ENCODE data around the gene DENND2C. TPM values are rescaled to one million over a fixed set of nuclear protein-coding genes. Genes with fewer than 3 reads are reported as not detected.
A peak's percentile ranks its signal among the peaks of the same experiment; 100 is the strongest.

DENND2C gene
- total RNA-seq, 1 experiment from 2014 or later, result 3.6 TPM

- Mint-ChIP-seq H3K36me3 (ENCODE audit: insufficient read depth in 1 of 3, low read depth in 3 of 3) (no peaks in the 10 kb centered on the region), H3K27me3 (ENCODE audit: low read depth) (peaks cover 24% of the 10 kb centered on the region), H3K9me3 (no peaks in the 10 kb centered on the region; a peak in 1 of 5 replicates), H3K4me3 (peak overlapping the region; percentile 82 to 93), H3K4me1 (peaks cover 9% of the 10 kb centered on the region in 2 experiments), H3K27ac (peak overlapping the region in 2 of 3 experiments; percentile 80 to 93; a peak in 4 of 7 replicates)
- Histone ChIP-seq H2AFZ (ENCODE audit: low read length) (peak overlapping the region; percentile 17), H3K4ac (ENCODE audit: low read depth, low read length) (no peak overlapping the region), H2AK5ac (ENCODE audit: insufficient read length, low read length) (no peak overlapping the region), H3K56ac (ENCODE audit: insufficient read length, low read depth, low read length) (no peak overlapping the region), H2BK12ac (ENCODE audit: insufficient read length, low read depth, low read length) (no peak overlapping the region), H3K14ac (ENCODE audit: insufficient read depth, low read length) (no peak overlapping the region; the same call in 1 of the 2 replicates), H3K4me2 (ENCODE audit: insufficient read depth, insufficient read length, low read length) (peak overlapping the region; percentile 99), H3K4me1 (ENCODE audit: insufficient read depth, low read length) (no peaks in the 10 kb centered on the region), H3K27me3 (ENCODE audit: insufficient read depth, low read length) (no peaks in the 10 kb centered on the region), H3T11ph (ENCODE audit: low read length) (no peak overlapping the region), H3K79me2 (ENCODE audit: insufficient read depth, low read length) (no peaks in the 10 kb centered on the region), H2BK20ac (ENCODE audit: low read depth, low read length, poor library complexity, severe bottlenecking) (no peak overlapping the region), H4K8ac (replicated peaks; ENCODE audit: insufficient read length, low read depth, low read length) (no peak overlapping the region), H3K9me3 (ENCODE audit: control insufficient read depth, low read depth, low read length) (no peaks in the 10 kb centered on the region), H4K91ac (ENCODE audit: insufficient read length, low read depth, low read length) (no peak overlapping the region), H4K20me1 (ENCODE audit: control insufficient read depth, insufficient read depth, insufficient read length) (no peaks in the 10 kb centered on the region), H3K23ac (ENCODE audit: insufficient read length, low read depth, low read length) (no peak overlapping the region), H3K23me2 (ENCODE audit: insufficient read length, low read depth, low read length, poor library complexity, severe bottlenecking) (peaks cover 14% of the 10 kb centered on the region), H3K9ac (ENCODE audit: extremely low read depth, insufficient read length, low read length) (peak overlapping the region; percentile 31), H2BK120ac (ENCODE audit: low read depth, low read length, poor library complexity, severe bottlenecking) (no peak overlapping the region), H3K18ac (ENCODE audit: insufficient read length, low read depth, low read length) (peak overlapping the region; percentile 47), H2BK15ac (ENCODE audit: low read depth, low read length) (0 out of 2 replicates have a peak overlapping the region, but pooled peaks have one; percentile 44), H2BK5ac (ENCODE audit: insufficient read length, low read length) (no peak overlapping the region), H3K27ac (ENCODE audit: insufficient read length, low read depth, low read length) (no peak overlapping the region), H3K79me1 (ENCODE audit: insufficient read depth, low read depth, low read length, poor library complexity, severe bottlenecking) (no peaks in the 10 kb centered on the region), H4K5ac (ENCODE audit: insufficient read length, low read depth, low read length) (no peak overlapping the region)
- WGBS (ENCODE audit: extremely low coverage, insufficient read length, low lambda C conversion rate), result no CpG with 5 or more reads among the region's 45 CpGs
- no peak; the same call in 2 of the 3 replicates for TF ChIP-seq CTCF (conservative IDR thresholded peaks at IDR 0.05)
- peak; percentile 96 for DNase-seq
Measured at GRCh38 chr1:114670083-114671010, 498 bp upstream of the DENND2C start.
